Limb (tissue), 2 donors: Measurements from ENCODE around the gene RND1.
"Not testable (repeated sequence)": the region's sequence is repeated elsewhere in the genome, so short reads cannot be mapped to it uniquely, and the experiment has no call there.

Source experiments
- DNase-seq, 2 donors: peaks; one replicate each; pipeline ENCODE4 v3.0.0-alpha.2; 2016; ENCODE audit errors: extremely low spot score in 2 of 2

Gene RND1

GRCh38 chr12:48865281-48866051, at the start of gene RND1:
Gene RND1 (minus strand): TSS chr12:48865870. CDS start chr12:48865767, 103 bp downstream.
- peak; percentile 89 to 90 for DNase-seq

- DNase-seq, result no peak
Measured at GRCh38 chr12:48910196-48910595, 44.5 kb upstream of the RND1 start.

DNA sequence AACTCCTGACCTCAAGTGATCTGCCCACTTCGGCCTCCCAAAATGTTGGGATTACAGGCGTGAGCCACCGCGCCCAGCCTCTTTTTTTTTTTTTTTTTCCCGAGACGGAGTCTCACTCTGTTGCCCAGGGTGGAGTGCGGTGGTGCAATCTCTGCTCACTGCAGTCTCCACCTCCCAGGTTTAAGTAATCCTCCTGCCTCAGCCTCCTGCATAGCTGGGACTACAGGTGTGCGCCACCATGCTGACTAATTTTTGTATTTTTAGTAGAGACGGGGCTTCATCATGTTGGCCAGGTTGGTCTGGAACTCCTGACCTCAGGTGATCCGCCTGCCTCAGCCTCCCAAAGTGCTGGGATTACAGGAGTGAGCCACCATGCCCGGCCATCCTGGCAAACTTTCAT, 44.0 kb upstream of the RND1 start:
- not testable (repeated sequence) for DNase-seq

GRCh38 chr12:48907245-48907644, 41.6 kb upstream of the RND1 start:
- DNase-seq, result no peak

DNA sequence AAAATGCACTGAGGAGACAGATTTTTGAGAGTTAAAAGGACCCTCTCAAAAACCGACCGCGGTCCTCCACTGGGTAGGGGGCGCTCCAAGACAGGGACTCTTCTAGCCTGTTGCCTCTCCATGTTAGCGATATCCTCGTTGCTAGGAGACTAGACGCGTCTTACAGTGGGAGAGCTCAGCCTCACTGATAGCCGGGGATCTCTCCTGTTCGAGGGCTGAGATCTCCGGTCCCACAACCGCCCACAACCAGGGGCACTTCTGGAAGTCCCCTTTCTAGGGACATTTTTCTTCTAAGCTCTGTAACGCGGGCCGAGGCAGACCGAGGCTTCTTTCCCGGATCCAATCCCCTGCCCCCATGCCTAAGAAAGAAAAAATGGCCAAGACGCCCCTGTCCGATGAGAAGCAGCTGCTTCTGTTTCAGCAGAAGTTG, 38.3 kb upstream of the RND1 start:
- DNase-seq, result peak; percentile 89 to 93

DNA sequence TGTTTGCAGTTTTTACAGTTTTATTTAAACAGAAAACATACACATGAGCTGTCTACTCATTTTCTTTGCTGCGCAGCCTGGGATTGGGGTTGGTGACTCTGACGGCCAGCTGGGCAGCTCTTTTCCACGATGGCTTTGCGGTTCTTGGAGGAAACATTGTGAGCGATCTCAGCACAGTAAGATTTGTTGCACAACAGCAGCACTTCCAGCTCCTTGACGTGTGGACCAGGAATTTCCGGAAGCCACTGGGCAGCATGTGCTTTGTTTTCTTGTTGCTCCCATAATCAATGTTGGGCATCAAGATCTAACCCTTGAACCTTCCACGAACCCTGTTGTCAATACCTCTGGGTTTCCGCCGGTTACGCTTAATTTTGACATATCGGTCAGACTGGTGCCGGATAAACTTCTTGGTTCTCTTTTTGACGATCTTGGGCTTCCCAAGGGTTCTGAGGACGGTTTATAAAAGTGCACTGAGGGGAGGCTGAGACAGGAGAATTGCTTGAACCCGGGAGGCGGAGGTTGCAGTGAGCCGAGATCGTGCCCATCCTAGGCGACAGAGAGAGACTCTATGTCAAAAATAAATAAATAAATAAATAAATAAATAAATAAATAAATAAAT, 37.8 kb upstream of the RND1 start:
- DNase-seq, result no peak

- DNase-seq, result no peak
Measured at GRCh38 chr12:48901278-48901677, 35.6 kb upstream of the RND1 start.

GRCh38 chr12:48899651-48900050, 34.0 kb upstream of the RND1 start:
- DNase-seq, result no peak

DNA sequence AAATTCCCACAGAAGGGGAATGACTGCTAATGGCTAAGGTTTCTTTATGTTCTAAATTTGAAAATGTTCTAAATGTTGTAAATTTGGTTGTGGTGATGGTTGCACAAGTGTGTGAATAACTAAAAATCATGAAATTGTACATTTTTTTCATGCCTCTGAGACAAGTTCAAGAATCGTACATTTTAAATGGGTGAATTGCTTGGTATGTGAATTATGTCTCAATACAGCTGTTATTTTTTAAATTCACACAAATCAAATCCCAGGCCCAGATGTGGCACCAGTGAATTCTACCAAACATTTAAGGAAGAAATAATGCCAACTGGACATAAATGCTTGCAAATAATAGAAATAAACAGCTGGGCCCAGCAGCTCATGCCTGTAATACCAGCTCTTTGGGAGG, 28.6 kb upstream of the RND1 start:
- DNase-seq, result no peak

- DNase-seq, result peak; percentile 83 to 93
Measured at GRCh38 chr12:48890657-48891418, 25.2 kb upstream of the RND1 start.

- no peak for DNase-seq
Measured at GRCh38 chr12:48889679-48890078, 24.0 kb upstream of the RND1 start.

- no peak for DNase-seq
Measured at GRCh38 chr12:48883305-48884161, 17.9 kb upstream of the RND1 start.

DNA sequence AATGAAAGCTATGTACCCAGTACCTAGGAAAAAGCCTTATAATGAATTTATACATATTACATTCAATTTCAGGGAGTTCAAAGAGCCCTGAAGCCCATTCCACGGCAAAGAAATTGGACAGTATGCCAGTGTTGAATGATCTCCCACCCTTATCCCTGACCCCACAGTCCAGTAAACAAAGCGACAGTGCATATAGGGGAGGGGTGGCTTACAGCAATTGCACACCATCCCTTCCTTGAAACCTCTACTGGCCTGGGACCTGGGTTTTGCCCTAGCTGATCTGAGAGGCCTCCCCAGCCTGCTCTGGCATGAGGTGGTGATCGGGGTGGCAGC, 17.3 kb upstream of the RND1 start:
- DNase-seq, result no peak

- DNase-seq, result peak in 1 of 2 donors; percentile 59
Measured at GRCh38 chr12:48882315-48882687, 16.6 kb upstream of the RND1 start.

- no peak for DNase-seq
Measured at GRCh38 chr12:48881686-48882314, 16.1 kb upstream of the RND1 start.

DNA sequence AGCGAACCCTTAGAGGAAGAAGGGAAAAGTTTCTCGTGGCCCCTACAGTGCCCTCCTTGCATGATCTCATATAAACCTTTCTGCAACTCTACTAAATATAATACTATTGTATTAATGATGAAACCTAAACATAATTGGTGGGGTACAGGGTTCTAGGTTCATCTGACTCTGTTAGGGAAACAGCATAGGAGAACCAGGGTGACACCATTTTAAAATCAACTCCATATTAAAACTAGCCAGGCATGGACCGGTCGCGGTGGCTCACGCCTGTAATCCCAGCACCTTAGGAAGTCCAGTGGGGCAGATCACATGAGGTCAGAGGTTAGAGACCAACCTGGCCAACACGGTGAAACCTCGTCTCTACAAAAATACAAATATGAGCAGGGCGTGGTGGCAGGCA, 15.0 kb upstream of the RND1 start:
- DNase-seq, result no peak

- DNase-seq, result no peak
Measured at GRCh38 chr12:48878548-48878947, 12.9 kb upstream of the RND1 start.

GRCh38 chr12:48875944-48876515, 10.4 kb upstream of the RND1 start:
- no peak for DNase-seq

DNA sequence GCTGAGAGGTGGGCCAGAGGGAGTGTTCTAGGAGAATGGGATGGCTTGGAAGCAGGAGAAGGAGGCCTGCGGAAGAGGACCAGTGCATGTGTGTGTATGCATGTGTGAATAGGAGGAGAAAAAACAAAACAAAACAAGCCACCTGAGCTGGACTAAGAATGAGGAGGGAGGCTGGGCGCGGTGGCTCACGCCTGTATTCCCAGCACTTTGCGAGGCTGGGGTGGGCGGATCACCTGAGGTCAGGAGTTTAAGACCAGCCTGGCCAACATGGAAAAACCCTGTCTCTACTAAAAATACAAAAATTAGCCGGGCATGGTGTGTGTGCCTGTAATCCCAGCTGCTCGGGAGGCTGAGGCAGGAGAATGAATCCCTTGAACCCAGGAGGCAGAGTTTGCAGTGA, 7.9 kb upstream of the RND1 start:
- not testable (repeated sequence) for DNase-seq

- DNase-seq, result no peak
Measured at GRCh38 chr12:48873096-48873495, 7.4 kb upstream of the RND1 start.

DNA sequence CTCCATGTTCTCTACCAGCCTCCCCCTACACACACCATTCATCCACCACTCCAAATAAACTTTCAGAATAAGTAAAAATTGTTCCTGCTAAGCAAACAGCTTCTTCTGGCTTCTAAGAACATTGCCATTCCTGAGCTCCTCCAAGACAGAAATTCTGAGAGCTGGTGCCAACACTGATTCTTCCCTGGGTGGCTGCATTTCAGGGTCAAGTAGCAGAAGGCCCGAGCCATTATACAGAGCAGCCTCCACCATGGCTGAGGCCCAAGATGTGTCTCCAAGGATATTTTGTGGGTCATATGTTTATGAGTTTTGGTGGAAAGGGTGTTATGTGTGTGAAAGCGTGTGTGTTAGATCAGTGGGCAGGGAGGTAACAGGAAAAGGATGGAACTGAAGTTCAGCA, 3.5 kb upstream of the RND1 start:
- DNase-seq, result no peak
